Upper lobe of right lung (tissue), 1 donor: Measurements from ENCODE around the gene KISS1. TPM values are rescaled to one million over a fixed set of nuclear protein-coding genes. Genes with fewer than 3 reads are reported as not detected.

Source experiments
- ATAC-seq: fragments of 200-7000 bp; cut with Tn5 transposase; one replicate; pipeline ENCODE4 v1.9.1; 2020; ENCODE audit warnings: mild to moderate bottlenecking, moderate library complexity
- DNase-seq: peaks from one replicate; pipeline ENCODE4 v3.0.0-alpha.2; 2020
- H3K27ac ChIP-seq: fragments of 200-600 bp; one replicate; pipeline ENCODE4 v1.8.0; 2022
- H3K27me3 ChIP-seq: fragments of 200-600 bp; one replicate; pipeline ENCODE4 v1.8.0; 2022; ENCODE audit warnings: mild to moderate bottlenecking
- H3K36me3 ChIP-seq: fragments of 200-600 bp; one replicate; pipeline ENCODE4 v1.8.0; 2022
- H3K4me1 ChIP-seq: fragments of 200-600 bp; one replicate; pipeline ENCODE4 v1.8.0; 2022
- H3K4me3 ChIP-seq: fragments of 200-600 bp; one replicate; pipeline ENCODE4 v1.8.0; 2022; ENCODE audit warnings: mild to moderate bottlenecking
- H3K9me3 ChIP-seq: fragments of 200-600 bp; one replicate; pipeline ENCODE4 v1.8.0; 2022
- intact Hi-C: fragments of 100-400 bp; cut with DNase I; formaldehyde crosslinking; loops from one replicate; pipeline ENCODE4 v1.11.0; 2022
- total RNA-seq: library from RNA; stranded (reverse); fragmentation: NEBNext Ultra II Directional; extraction: Animal tissue kit (Norgen Biotek cat#: 25700); gene quantifications from one replicate; pipeline ENCODE4 v1.2.1, GENCODE V29; 2021
- TF ChIP-seq, protein P1 (sequence below): fragments of 200-600 bp; IDR thresholded peaks from one replicate; pipeline ENCODE4 v1.8.0; 2022; ENCODE audit warnings: antibody characterized with exemption
- donor health status: DM: no; HTN: yes; CAD: no; lungs with severe emphysema.

The KISS1 gene
- total RNA-seq, 1 donor from 2014 or later = 2.9 TPM

DNA sequence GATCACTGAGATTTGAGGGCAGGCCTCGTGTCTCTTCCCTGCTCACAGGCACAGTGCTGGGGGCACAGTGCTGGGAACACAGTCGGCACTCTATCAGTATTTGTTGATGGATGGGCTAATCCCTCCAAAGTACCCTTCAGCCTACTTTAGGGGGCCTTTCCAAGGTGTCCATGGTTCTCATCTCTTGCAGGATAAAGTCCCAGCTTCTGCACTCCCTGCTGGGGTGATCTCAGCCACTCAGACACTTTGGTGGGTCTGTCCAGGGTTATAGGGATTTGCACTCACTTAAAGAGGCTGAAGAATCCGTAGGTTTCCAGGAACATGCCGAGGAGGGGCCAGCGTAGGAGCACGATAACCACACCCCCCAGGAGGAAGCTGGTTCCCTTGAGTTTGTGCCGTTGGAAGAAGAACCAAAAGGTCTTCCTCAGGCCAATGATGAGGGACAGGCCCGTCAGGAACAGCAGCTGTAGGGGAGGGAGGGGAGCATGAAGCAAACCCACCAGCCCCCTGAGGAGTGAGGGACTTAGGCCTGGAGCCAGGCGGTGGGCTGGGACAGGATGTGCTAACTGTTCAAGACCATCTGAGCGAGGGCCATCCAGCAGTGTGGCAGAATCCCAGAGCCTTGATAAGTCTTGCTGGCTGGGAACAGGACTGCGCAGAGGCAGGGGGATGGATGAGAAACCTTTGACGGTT is 5.2 kb upstream of the KISS1 start:
- intact Hi-C loops = no loop called here
- Histone ChIP-seq H3K36me3 (no peaks in the 10 kb centered on the region), H3K9me3 (no peaks in the 10 kb centered on the region), H3K27ac (no peak overlapping the region), H3K27me3 (no peaks in the 10 kb centered on the region), H3K4me1 (no peaks in the 10 kb centered on the region), H3K4me3 (no peak overlapping the region)
- ATAC-seq = no peak
- TF ChIP-seq, protein P1, sequence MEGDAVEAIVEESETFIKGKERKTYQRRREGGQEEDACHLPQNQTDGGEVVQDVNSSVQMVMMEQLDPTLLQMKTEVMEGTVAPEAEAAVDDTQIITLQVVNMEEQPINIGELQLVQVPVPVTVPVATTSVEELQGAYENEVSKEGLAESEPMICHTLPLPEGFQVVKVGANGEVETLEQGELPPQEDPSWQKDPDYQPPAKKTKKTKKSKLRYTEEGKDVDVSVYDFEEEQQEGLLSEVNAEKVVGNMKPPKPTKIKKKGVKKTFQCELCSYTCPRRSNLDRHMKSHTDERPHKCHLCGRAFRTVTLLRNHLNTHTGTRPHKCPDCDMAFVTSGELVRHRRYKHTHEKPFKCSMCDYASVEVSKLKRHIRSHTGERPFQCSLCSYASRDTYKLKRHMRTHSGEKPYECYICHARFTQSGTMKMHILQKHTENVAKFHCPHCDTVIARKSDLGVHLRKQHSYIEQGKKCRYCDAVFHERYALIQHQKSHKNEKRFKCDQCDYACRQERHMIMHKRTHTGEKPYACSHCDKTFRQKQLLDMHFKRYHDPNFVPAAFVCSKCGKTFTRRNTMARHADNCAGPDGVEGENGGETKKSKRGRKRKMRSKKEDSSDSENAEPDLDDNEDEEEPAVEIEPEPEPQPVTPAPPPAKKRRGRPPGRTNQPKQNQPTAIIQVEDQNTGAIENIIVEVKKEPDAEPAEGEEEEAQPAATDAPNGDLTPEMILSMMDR = no peak
- DNase-seq = no peak

DNA sequence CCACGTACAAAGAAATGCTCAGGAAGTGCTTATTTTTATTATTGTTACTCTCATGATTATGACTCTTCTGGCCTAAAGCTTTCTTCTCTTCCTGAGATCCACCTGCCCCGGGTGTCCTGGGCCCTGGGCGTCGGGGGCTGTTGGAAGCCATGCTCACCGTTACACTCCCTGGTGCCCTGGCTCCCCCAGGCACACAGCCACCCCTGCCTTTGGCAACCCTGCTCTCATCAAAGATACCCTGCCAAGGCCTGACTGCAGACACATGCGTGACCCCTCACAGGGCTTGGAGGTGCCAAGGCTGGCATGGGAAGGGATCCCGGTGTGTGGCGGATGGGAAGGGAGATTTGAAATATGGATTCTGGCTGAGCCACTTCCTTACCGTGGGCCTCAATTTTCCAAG is 3.3 kb upstream of the KISS1 start:
- Histone ChIP-seq H3K4me3 (no peak overlapping the region), H3K36me3 (no peaks in the 10 kb centered on the region), H3K27me3 (peaks cover 4% of the 10 kb centered on the region), H3K27ac (no peak overlapping the region), H3K4me1 (no peaks in the 10 kb centered on the region), H3K9me3 (no peaks in the 10 kb centered on the region)
- ATAC-seq (no peak), DNase-seq (no peak)
- TF ChIP-seq, protein P1 = no peak
- intact Hi-C loops = no loop called here

DNA sequence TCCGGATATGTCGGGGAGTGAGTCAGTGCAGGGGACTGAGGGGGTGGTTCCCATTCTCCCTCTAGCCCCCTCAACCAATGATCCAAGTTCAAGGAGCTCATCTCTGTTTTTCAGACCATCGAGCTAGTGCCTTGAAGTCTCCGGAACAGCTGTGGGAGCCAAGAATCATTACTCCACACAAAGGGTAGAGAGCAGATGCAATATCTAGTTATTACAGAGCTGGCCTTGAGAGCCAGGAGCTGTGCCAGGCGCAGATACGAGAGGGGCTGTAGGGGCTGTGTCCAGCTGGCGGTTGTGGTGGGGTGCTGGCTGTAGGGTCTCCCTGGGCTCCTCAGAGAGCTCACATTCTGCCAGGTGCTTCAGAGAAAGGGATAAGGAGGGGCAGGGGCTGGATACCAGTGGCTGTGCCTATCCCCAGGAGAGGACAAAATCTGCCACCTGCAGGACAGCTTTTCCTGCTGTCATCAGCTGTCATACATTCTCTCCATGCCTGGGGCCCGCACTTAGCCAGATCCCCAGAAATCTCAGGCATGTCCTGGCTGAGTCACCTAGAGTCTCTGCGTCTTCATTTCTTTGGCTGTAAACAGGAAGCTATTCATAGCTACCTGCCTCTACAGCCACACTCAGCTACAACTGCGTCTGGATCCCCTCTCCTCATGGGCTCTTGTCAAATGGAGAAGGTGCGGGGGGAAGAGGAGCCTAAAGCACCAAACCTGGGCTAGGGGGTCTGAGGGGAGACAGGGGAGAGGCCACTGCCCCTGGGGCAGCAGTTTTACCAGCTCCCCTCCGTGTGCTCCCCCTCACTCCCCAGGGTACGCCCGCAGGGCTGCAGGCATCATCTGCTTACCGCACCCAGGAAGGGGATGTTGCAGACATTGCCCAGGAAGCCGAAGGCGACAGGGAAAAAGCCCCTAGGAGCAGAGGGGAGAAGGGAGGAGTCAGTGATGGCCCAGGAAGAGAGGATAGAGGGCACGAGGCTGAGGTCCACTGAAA is 2.4 kb upstream of the KISS1 start:
- peak; percentile 51 for ATAC-seq
- Histone ChIP-seq H3K36me3 (no peaks in the 10 kb centered on the region), H3K27me3 (peaks cover 4% of the 10 kb centered on the region), H3K9me3 (no peaks in the 10 kb centered on the region), H3K4me3 (no peak overlapping the region), H3K27ac (no peak overlapping the region), H3K4me1 (no peaks in the 10 kb centered on the region)
- TF ChIP-seq, protein P1 = no peak
- intact Hi-C loops = no loop called here
- no peak for DNase-seq

DNA sequence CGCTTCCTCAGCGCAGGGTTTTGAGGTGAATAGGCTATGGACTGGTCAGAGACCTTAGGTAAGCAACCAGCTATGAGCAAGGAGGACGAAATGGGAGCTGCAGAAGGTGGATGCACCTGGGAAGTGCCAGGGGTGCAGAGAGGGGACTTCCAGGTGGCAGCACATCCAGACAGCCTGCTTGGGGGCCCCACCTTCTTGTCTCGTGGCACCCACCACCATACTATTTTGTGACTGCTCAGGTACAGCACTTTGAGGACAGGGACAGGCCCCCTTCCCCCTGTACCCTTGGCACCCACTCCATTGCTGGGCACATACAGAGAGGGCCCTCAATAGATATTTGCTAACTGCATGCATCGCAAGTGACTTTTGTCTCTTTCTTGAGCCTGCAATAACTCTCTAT is 777 bp upstream of the KISS1 start:
- Histone ChIP-seq H3K4me3 (no peak overlapping the region), H3K27me3 (peaks cover 4% of the 10 kb centered on the region), H3K36me3 (no peaks in the 10 kb centered on the region), H3K27ac (no peak overlapping the region), H3K9me3 (no peaks in the 10 kb centered on the region), H3K4me1 (no peaks in the 10 kb centered on the region)
- intact Hi-C loops = no loop called here
- DNase-seq = no peak
- no peak for ATAC-seq
- TF ChIP-seq, protein P1 = no peak

DNA sequence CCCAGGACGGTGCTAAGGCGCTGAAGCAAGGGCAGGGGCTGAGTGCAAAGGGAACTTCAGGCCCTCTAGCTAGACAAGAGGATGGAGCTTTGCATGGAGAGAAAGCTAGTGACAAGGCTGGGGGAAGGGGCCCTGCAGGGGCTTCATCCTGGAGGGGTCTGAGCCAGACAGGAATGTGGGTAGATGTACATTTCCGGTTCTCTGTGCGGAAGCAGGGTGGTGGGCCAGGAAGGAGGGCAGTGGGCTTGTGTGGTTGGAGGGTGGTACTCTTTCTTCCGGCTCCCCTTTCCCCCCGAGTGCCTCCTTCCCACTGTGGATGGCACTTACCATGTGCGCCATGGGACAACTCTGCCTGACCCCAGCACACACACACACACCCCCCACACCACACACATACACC is 1.5 kb downstream of the KISS1 start:
- H3K9me3 ChIP-seq = no peaks in the 10 kb centered on the region
- intact Hi-C loops = no loop called here
- no peak overlapping the region for H3K4me3 ChIP-seq
- no peaks in the 10 kb centered on the region for H3K36me3 ChIP-seq
- H3K27me3 ChIP-seq = peaks cover 7% of the 10 kb centered on the region
- ATAC-seq = no peak
- no peak overlapping the region for H3K27ac ChIP-seq
- TF ChIP-seq, protein P1 = no peak
- DNase-seq = no peak
- H3K4me1 ChIP-seq = no peaks in the 10 kb centered on the region
